ENCODE data around the gene GGTLC2.
A peak's percentile ranks its signal among the peaks of the same experiment; 100 is the strongest.

GGTLC2 gene

DNA sequence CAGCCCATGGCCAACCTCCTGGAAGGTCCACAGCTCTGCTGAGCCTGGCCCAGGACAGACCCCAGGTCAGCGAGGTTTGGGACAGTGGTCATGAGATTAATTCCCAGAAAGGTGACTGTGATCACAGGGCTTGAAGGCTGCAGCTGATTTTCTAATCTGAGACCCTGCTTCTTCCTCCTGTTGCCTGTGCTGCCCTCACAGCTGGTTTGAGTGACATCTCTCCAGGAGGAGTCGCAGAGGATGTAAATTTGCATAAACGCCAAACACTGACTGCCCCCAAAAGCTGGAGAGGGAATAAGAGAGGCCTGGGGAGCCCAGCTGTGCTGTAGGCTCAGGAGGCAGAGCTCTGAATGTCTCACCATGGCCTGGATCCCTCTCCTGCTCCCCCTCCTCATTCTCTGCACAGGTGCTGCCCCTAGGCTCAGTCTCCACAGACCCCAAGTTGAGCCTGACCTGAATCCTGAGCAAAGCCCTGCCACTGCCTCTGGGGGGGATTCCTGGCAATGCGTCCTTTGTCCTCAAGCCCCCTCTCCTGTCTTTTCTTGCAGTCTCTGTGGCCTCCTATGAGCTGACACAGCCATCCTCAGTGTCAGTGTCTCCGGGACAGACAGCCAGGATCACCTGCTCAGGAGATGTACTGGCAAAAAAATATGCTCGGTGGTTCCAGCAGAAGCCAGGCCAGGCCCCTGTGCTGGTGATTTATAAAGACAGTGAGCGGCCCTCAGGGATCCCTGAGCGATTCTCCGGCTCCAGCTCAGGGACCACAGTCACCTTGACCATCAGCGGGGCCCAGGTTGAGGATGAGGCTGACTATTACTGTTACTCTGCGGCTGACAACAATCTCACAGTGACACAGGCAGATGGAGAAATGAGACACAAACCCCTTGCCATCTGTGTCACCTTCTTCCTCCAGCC lies 23.8 kb downstream of the GGTLC2 start:
- no peak overlapping the region for H3K4me3 ChIP-seq (ENCODE audit: low read length)
- H3K79me2 ChIP-seq (ENCODE audit: low read length): no peaks in the 10 kb centered on the region
- peak overlapping the region; percentile 41; the same call in 1 of the 2 replicates for H2AFZ ChIP-seq (ENCODE audit: low read length)
- no peaks in the 10 kb centered on the region for H3K9me3 ChIP-seq (replicated peaks; ENCODE audit: insufficient read depth, low read length)
- peak; percentile 84 for DNase-seq
- peak overlapping the region; percentile 16; the same call in 1 of the 2 replicates for H3K4me2 ChIP-seq (ENCODE audit: low read depth, low read length)
- peaks cover 32% of the 10 kb centered on the region for H3F3A ChIP-seq (ENCODE audit: insufficient read depth, low read length)
- H3K4me1 ChIP-seq (ENCODE audit: low read length): peaks cover 33% of the 10 kb centered on the region
- no peaks in the 10 kb centered on the region for H3K9me2 ChIP-seq (replicated peaks; ENCODE audit: insufficient read depth, low read length)
- H3K27me3 ChIP-seq (replicated peaks; ENCODE audit: insufficient read depth, low read length): no peaks in the 10 kb centered on the region
- TF ChIP-seq EZH2phosphoT487 (IDR thresholded peaks at IDR 0.05; ENCODE audit: low read length): no peak
- no peak for TF ChIP-seq EZH2 (optimal IDR thresholded peaks at IDR 0.05; ENCODE audit: low read depth, low read length)
- TF ChIP-seq CTCF (IDR thresholded peaks at IDR 0.05; ENCODE audit: low read length): no peak
- H3K36me3 ChIP-seq (replicated peaks; ENCODE audit: insufficient read depth, low read length): no peaks in the 10 kb centered on the region
- H3K27ac ChIP-seq (ENCODE audit: low read length): peak overlapping the region; percentile 86
- H3K9ac ChIP-seq (ENCODE audit: low read length): peak overlapping the region; percentile 41; the same call in 1 of the 2 replicates
- no peaks in the 10 kb centered on the region for H4K20me1 ChIP-seq (ENCODE audit: insufficient read depth, low read length)

GRCh38 chr22:22669093-22669492 lies 24.7 kb downstream of the GGTLC2 start:
- Histone ChIP-seq H3K4me2 (ENCODE audit: low read depth, low read length) (0 out of 2 replicates have a peak overlapping the region, but pooled peaks have one; percentile 2), H3K27ac (ENCODE audit: low read length) (peak overlapping the region; percentile 86; the same call in 1 of the 2 replicates), H2AFZ (ENCODE audit: low read length) (no peak overlapping the region), H3F3A (ENCODE audit: insufficient read depth, low read length) (peaks cover 32% of the 10 kb centered on the region), H3K9me3 (replicated peaks; ENCODE audit: insufficient read depth, low read length) (no peaks in the 10 kb centered on the region), H3K27me3 (replicated peaks; ENCODE audit: insufficient read depth, low read length) (no peaks in the 10 kb centered on the region), H3K9me2 (replicated peaks; ENCODE audit: insufficient read depth, low read length) (no peaks in the 10 kb centered on the region), H3K4me3 (ENCODE audit: low read length) (no peak overlapping the region), H3K79me2 (ENCODE audit: low read length) (no peaks in the 10 kb centered on the region), H3K9ac (ENCODE audit: low read length) (peak overlapping the region; percentile 41; the same call in 1 of the 2 replicates), H3K36me3 (replicated peaks; ENCODE audit: insufficient read depth, low read length) (no peaks in the 10 kb centered on the region), H3K4me1 (ENCODE audit: low read length) (peaks cover 33% of the 10 kb centered on the region), H4K20me1 (ENCODE audit: insufficient read depth, low read length) (no peaks in the 10 kb centered on the region)
- DNase-seq: no peak
- TF ChIP-seq EZH2 (optimal IDR thresholded peaks at IDR 0.05; ENCODE audit: low read depth, low read length) (no peak), EZH2phosphoT487 (IDR thresholded peaks at IDR 0.05; ENCODE audit: low read length) (no peak), CTCF (IDR thresholded peaks at IDR 0.05; ENCODE audit: low read length) (no peak)

- H3K27ac ChIP-seq (ENCODE audit: low read length): no peak overlapping the region
- H3K9ac ChIP-seq (ENCODE audit: low read length): no peak overlapping the region
- TF ChIP-seq CTCF (IDR thresholded peaks at IDR 0.05; ENCODE audit: low read length) (no peak), EZH2 (optimal IDR thresholded peaks at IDR 0.05; ENCODE audit: low read depth, low read length) (no peak), EZH2phosphoT487 (IDR thresholded peaks at IDR 0.05; ENCODE audit: low read length) (no peak)
- no peaks in the 10 kb centered on the region for H3K9me2 ChIP-seq (replicated peaks; ENCODE audit: insufficient read depth, low read length)
- no peak for DNase-seq
- no peaks in the 10 kb centered on the region for H3K27me3 ChIP-seq (replicated peaks; ENCODE audit: insufficient read depth, low read length)
- H4K20me1 ChIP-seq (ENCODE audit: insufficient read depth, low read length): no peaks in the 10 kb centered on the region
- no peaks in the 10 kb centered on the region for H3K79me2 ChIP-seq (ENCODE audit: low read length)
- peaks cover 33% of the 10 kb centered on the region for H3K4me1 ChIP-seq (ENCODE audit: low read length)
- H3K9me3 ChIP-seq (replicated peaks; ENCODE audit: insufficient read depth, low read length): no peaks in the 10 kb centered on the region
- no peak overlapping the region for H2AFZ ChIP-seq (ENCODE audit: low read length)
- H3K36me3 ChIP-seq (replicated peaks; ENCODE audit: insufficient read depth, low read length): no peaks in the 10 kb centered on the region
- H3K4me3 ChIP-seq (ENCODE audit: low read length): no peak overlapping the region
- H3K4me2 ChIP-seq (ENCODE audit: low read depth, low read length): no peak overlapping the region
- peaks cover 32% of the 10 kb centered on the region for H3F3A ChIP-seq (ENCODE audit: insufficient read depth, low read length)
These were observed 25.8 kb downstream of the GGTLC2 start for GRCh38 chr22:22670076-22670795.

Measured in MM.1S (cell line).